ENCODE data around the gene AGAP3.

The AGAP3 gene

DNA sequence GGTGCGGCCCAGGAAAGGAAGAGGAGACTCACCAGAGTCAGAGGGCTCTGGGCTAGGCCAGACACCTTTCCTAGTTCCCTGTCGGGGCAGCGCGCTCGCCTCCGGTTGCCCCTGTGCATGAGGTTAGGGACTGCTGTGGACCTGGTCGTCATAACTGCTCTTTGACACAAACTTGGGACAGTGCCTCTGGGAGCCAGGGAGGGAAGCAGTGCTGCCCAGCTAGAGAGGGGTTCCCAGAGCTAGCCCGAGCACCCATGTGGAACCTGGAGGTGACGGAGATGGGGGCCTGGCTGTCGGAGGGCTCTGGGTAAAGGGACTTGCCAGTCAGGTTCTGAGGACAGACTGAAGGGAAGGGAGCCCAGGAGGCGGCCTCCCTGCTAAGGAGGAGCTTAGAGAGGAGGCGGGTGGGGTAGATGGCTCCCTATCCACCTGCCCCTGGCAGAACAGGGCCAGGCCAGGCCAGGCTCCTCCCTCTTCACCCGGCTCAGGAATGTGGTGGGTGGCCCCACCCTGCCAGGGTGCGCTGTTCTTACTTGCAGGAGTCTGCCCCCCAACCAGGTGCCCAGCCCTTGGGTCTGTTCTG is 29.7 kb downstream of the AGAP3 start:
- in situ Hi-C loops (cut with HindIII; ENCODE audit: low pct_ligation_motif_present, low pct_unique_long_range_greater_than_20kb, low sequenced_read_pairs), result no loop called here
- no peak for DNase-seq

DNA sequence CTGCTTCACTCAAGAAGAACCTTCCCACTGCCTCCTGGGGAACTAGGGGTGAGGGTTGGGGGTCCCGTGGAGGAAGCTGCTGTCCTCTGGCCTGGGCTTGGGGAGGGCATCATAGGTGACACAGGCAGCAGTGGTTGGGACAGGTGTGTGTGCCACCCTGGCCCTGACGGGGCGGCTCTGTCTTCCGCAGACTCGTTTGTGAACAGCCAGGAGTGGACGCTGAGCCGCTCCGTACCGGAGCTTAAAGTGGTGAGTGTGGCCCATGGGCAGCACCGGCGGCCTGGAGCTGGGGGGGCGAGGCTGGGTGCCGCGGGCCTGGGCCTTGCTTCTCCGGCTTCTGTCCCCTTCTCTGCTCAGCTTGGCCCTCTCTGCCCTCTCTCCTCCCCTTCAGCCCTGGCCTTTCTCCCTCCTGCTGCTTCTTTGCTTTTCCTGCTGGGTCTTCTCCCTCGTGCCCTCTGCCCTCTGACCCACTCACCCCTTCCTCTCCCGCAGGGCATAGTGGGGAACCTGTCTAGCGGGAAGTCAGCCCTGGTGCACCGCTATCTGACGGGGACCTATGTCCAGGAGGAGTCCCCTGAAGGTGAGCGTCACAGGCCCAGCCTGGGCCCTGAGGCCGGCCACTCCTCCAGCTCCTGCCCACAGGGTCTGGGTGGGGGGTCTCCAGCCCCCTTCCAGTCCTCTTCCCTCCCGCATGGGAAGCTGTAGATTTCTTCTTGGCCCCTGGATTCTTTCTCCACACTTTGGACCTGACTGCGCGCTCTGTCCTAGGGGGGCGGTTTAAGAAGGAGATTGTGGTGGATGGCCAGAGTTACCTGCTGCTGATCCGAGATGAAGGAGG is 30.5 kb downstream of the AGAP3 start:
- DNase-seq, result no peak
- in situ Hi-C loops (cut with HindIII; ENCODE audit: low pct_ligation_motif_present, low pct_unique_long_range_greater_than_20kb, low sequenced_read_pairs), result no loop called here

DNA sequence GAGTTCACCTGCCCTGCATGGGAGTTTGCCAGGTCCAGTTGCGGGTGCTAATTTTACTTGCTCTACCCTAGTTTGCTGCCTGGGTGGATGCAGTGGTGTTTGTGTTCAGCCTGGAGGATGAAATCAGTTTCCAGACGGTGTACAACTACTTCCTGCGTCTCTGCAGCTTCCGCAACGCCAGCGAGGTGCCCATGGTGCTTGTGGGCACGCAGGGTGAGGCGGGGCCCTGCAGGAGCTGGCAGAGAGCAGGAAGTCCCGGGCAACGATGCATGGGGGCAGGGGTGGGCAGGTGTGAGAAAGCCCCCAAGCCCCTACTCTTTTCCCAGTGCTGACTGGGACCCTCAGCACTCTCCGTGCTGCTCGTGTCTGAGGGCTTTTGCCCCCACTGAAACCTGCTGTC is 31.3 kb downstream of the AGAP3 start:
- DNase-seq, result no peak
- in situ Hi-C loops (cut with HindIII; ENCODE audit: low pct_ligation_motif_present, low pct_unique_long_range_greater_than_20kb, low sequenced_read_pairs), result no loop called here

GRCh38 chr7:151118108-151119054 is 32.1 kb downstream of the AGAP3 start:
- in situ Hi-C loops (cut with HindIII; ENCODE audit: low pct_ligation_motif_present, low pct_unique_long_range_greater_than_20kb, low sequenced_read_pairs), result no loop called here
- DNase-seq, result no peak

GRCh38 chr7:151119055-151119415 is 32.8 kb downstream of the AGAP3 start:
- no peak for DNase-seq
- in situ Hi-C loops (cut with HindIII; ENCODE audit: low pct_ligation_motif_present, low pct_unique_long_range_greater_than_20kb, low sequenced_read_pairs), result no loop called here

DNA sequence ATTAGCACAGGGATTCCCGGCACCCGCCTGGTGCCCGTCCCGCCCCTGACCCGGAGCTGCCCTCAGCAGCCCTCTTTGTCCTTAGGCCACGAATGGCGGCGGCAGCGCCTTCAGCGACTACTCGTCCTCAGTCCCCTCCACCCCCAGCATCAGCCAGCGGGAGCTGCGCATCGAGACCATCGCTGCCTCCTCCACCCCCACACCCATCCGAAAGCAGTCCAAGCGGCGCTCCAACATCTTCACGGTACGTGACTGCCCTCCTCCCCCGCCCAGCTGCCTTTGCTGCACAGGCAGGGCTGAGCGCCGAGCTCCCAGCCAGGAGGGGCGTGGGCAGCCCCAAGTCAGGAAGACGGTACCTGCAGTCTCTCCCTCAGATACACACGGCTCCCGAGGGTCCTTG is 33.6 kb downstream of the AGAP3 start:
- in situ Hi-C loops (cut with HindIII; ENCODE audit: low pct_ligation_motif_present, low pct_unique_long_range_greater_than_20kb, low sequenced_read_pairs), result no loop called here
- no peak for DNase-seq

DNA sequence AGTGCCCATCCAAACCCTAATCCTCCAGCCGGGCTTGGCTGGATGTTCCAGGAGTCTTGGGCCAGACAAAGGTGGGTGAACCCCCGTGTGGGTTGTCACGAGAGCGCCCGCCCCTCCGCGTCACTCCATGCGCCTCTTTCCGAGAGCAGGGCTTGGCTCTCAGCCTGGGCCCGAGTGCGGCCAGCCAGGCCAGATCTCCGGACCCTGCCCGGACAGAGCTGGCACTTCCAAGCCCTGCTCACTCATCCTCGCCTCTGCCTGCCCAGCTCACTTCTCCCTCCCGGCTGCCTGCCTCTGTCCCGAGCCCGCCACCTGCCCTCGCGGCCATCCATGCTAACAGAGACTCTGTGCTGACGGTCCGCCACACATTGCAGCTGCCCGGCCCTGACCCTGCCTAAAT is 34.6 kb downstream of the AGAP3 start:
- DNase-seq, result no peak
- in situ Hi-C loops (cut with HindIII; ENCODE audit: low pct_ligation_motif_present, low pct_unique_long_range_greater_than_20kb, low sequenced_read_pairs), result no loop called here

DNA sequence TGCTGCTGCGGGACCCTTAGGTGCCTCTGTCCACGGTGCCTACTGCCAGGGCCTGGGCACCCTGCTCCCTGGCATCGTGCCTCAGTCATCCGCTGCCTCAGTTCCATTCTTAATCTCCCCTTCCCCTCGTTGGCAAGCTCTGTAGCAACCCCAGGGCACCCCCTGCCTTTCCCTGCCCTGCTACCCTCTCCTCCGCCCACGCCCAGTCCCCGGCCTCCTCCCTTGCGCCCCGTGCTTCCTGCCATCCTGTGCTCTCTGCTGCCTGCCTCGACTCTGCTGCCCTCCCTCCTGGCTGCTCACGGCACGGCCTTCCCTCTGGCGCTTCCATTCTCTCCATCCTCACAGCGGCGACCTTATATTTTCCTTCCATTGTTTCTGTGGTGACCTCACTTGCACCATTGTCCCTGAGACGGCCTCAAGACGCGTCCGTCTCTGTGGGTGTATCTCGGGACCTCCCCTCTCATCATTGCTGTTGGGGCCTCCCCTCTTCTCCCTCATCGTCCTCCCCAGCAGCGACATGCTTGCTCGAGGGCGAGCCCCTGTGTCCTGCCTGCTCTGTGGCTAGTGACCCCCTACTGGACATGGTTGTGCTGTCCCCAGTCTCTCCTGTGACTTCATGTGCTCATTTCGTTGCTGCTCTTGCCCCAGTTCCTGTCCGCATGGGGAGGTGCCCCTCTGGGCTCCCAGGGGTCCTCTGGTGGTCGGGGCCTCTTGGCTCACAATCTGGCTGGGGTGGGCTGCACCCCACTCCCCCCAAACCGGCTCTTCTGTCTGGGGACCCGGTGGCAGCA is 35.3 kb downstream of the AGAP3 start:
- in situ Hi-C loops (cut with HindIII; ENCODE audit: low pct_ligation_motif_present, low pct_unique_long_range_greater_than_20kb, low sequenced_read_pairs), result no loop called here
- no peak for DNase-seq

DNA sequence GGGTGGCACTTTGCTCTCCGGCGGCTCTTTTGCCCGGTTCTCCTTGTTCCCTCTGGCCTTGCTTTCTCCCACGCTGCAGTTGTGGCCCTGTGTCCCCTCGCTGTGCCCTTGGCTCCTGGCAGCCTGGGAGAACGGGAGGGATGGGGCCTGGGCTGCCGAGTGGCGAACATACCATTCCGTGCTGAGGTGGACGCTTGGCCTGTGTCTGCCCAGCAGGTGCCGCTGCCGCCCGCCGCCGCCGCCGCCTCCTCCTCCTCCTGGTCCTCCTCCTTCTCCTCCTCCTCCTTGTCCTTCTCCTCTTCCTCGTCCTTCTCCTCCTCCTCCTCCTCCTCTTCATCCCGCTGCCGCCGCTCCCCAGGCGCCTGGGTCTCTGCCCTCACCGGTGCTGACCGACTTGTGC is 36.0 kb downstream of the AGAP3 start:
- DNase-seq, result no peak
- in situ Hi-C loops (cut with HindIII; ENCODE audit: low pct_ligation_motif_present, low pct_unique_long_range_greater_than_20kb, low sequenced_read_pairs), result no loop called here

GRCh38 chr7:151122796-151123157 is 36.5 kb downstream of the AGAP3 start:
- in situ Hi-C loops (cut with HindIII; ENCODE audit: low pct_ligation_motif_present, low pct_unique_long_range_greater_than_20kb, low sequenced_read_pairs), result no loop called here

DNA sequence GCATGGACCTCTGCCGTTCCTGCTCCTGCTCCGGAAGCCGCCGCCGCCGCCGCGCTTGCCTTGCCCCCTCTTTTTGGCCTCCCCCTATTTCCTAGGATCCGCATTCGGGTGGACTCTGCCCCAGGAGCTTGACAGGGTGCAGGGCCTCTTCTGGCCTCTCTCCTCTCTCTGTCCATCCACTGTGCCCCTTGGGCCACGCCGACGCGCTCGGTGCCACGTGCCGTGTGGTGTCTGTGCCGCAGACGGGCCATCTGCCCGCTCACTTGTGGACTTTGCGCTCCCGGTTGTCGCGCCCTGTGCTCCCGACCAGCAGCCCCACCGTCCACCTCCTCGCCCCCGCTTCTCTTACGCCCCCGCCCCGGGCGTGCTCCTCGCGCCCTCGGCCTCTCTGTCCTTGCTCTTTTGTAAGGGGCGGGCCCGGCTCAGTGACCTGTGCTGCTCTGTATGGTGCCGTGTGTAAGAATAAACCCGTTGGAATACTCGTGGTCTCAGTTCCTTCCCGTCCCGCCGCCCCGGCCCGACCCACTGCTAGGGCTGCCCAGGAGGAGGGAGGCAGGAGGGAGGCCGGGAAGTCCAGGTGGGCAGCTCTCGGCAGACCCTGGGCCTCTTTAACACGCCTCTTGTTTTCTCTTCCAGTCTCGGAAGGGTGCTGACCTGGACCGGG is 37.0 kb downstream of the AGAP3 start:
- no peak for DNase-seq
- in situ Hi-C loops (cut with HindIII; ENCODE audit: low pct_ligation_motif_present, low pct_unique_long_range_greater_than_20kb, low sequenced_read_pairs), result no loop called here

More at GRCh38 chr7:151122796-151123157, 36.5 kb downstream of the AGAP3 start:
- DNase-seq, result no peak

GRCh38 chr7:151123822-151124464 is 37.7 kb downstream of the AGAP3 start:
- in situ Hi-C loops (cut with HindIII; ENCODE audit: low pct_ligation_motif_present, low pct_unique_long_range_greater_than_20kb, low sequenced_read_pairs), result no loop called here
- DNase-seq, result peak; percentile 83

- DNase-seq, result no peak
- in situ Hi-C loops (cut with HindIII; ENCODE audit: low pct_ligation_motif_present, low pct_unique_long_range_greater_than_20kb, low sequenced_read_pairs), result no loop called here
These were observed 38.2 kb downstream of the AGAP3 start for GRCh38 chr7:151124481-151124880.

DNA sequence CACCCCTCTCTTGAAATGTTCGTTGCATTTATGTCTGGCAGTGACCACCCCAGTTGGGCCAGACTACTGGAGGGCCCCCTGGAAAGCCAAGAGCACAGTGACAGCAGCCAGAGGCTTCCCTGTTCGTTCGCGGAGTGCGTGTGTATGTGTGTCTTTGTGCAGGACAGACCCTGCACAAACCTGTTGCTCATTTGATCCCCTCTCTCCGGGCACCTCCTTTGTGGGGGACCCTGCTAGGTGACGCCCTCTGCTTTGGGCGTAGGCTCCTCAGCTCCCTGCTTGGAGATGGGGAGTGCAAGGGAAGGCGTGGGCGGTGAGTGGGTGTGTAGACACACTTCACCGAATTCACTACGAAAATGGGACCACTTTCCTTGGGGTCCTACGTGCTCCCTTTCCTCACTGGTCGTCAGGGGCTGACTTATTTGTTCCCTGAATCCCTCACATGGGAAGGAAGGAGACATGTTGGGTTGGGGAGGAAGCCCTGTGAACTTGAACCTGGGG is 38.7 kb downstream of the AGAP3 start:
- in situ Hi-C loops (cut with HindIII; ENCODE audit: low pct_ligation_motif_present, low pct_unique_long_range_greater_than_20kb, low sequenced_read_pairs), result no loop called here
- no peak for DNase-seq

DNA sequence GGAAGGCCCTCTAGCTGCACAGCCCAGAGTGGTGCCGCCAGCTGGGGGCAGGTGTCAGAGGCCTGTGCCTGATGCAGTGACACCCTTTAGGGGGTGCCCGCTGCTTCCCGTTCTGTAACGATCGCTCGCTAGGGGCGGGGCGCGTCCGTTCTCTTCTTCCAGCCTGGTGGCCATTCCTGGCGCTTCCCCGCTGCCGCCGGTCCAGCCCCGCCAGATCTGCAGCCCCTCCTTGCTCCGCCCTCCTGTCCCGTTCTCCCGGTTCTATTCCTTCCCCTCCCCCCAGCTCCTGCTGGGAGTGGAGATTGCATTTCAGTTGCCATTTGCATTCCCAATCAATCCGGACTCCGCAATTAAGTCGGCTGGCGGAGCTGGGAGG is 39.2 kb downstream of the AGAP3 start:
- DNase-seq, result peak; percentile 53
- in situ Hi-C loops (cut with HindIII; ENCODE audit: low pct_ligation_motif_present, low pct_unique_long_range_greater_than_20kb, low sequenced_read_pairs), result no loop called here

- in situ Hi-C loops (cut with HindIII; ENCODE audit: low pct_ligation_motif_present, low pct_unique_long_range_greater_than_20kb, low sequenced_read_pairs), result no loop called here
These were observed 39.7 kb downstream of the AGAP3 start for GRCh38 chr7:151125846-151126481.

DNA sequence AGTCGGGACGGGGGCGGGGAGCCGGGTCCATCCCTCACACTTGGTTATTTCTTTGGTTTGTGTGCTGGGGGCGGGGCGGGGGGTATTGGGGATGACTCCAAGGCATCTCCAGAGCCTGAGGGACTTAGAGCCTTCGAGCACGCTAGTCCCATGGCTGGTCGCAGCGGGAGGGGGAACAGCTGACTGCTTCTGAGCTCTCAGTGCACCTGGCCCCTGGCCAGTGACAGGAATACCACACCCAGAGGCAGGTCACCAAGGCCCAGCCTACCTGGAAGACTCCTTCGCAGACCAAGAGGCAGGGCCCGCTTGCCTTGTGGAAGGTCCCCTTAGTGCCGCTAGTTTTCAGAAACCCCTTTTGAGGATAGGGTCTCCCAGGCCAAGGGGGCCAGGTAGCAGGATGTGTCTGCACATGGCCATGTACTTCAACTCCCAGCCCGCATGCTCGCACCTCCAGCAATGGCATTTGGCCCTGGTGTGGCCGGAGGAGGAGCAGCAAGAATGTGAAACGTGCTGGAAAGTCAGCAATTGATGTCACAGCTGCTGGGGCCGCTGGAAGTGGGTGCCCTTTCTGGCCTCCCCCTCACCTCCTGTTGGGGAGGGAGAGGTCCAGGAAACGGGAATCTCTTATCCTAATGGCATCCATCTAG is 40.3 kb downstream of the AGAP3 start:
- no peak for DNase-seq
- in situ Hi-C loops (cut with HindIII; ENCODE audit: low pct_ligation_motif_present, low pct_unique_long_range_greater_than_20kb, low sequenced_read_pairs), result no loop called here

More at GRCh38 chr7:151125846-151126481, 39.7 kb downstream of the AGAP3 start:
- DNase-seq, result no peak
